Skin of body (tissue), 2 donors: ENCODE measurements around the gene SH3D19. TPM values are rescaled to one million over a fixed set of nuclear protein-coding genes. Genes with fewer than 3 reads are reported as not detected.
A peak's percentile ranks its signal among the peaks of the same experiment; 100 is the strongest.
"Not testable (repeated sequence)": the region's sequence is repeated elsewhere in the genome, so short reads cannot be mapped to it uniquely, and the experiment has no call there.

ENCODE experiments used
- DNase-seq: peaks from one replicate; lab custom pipeline; 2025; lab: John Stamatoyannopoulos, UW
- total RNA-seq: library from RNA; depleted of rRNA; stranded (reverse); fragments of >200 nt; gene quantifications from one replicate; pipeline ENCODE4 v1.2.3, GENCODE V29; 2014

The SH3D19 gene
- total RNA-seq, 1 donor from 2014 or later = 47.8 TPM

GRCh38 chr4:151284534-151285245 lies 40.7 kb downstream of the SH3D19 start:
- DNase-seq = no peak

GRCh38 chr4:151276787-151277562 lies 48.4 kb downstream of the SH3D19 start, which contains the start of gene PRSS48:
TSS of gene PRSS48 (plus strand) at chr4:151277161. CDS start at chr4:151277173, 12 bp downstream.
- no peak for DNase-seq

- not testable (repeated sequence) for DNase-seq
These were observed 56.5 kb downstream of the SH3D19 start for GRCh38 chr4:151268905-151269304.

- DNase-seq = no peak
These were observed 57.4 kb downstream of the SH3D19 start for GRCh38 chr4:151267822-151268535.

- DNase-seq = no peak
These were observed 58.3 kb downstream of the SH3D19 start for GRCh38 chr4:151267104-151267503.

GRCh38 chr4:151266497-151266896 lies 58.9 kb downstream of the SH3D19 start:
- DNase-seq = no peak

- no peak for DNase-seq
These were observed 62.0 kb downstream of the SH3D19 start for GRCh38 chr4:151263455-151263854.

GRCh38 chr4:151260526-151260925 lies 64.9 kb downstream of the SH3D19 start:
- no peak for DNase-seq

GRCh38 chr4:151259752-151260151 lies 65.7 kb downstream of the SH3D19 start:
- DNase-seq = no peak

- DNase-seq = no peak
These were observed 67.7 kb downstream of the SH3D19 start for GRCh38 chr4:151257704-151258103.

GRCh38 chr4:151256134-151256533 lies 69.3 kb downstream of the SH3D19 start:
- no peak for DNase-seq

GRCh38 chr4:151255680-151256079 lies 69.7 kb downstream of the SH3D19 start:
- not testable (repeated sequence) for DNase-seq

GRCh38 chr4:151255226-151255625 lies 70.2 kb downstream of the SH3D19 start:
- DNase-seq = not testable (repeated sequence)

GRCh38 chr4:151251603-151252304 lies 73.7 kb downstream of the SH3D19 start:
- no peak for DNase-seq

- no peak for DNase-seq
These were observed 74.7 kb downstream of the SH3D19 start for GRCh38 chr4:151250706-151251105.

GRCh38 chr4:151248519-151248918 lies 76.9 kb downstream of the SH3D19 start:
- DNase-seq = no peak

GRCh38 chr4:151247395-151247794 lies 78.0 kb downstream of the SH3D19 start:
- no peak for DNase-seq

- no peak for DNase-seq
These were observed 78.7 kb downstream of the SH3D19 start for GRCh38 chr4:151246742-151247141.

GRCh38 chr4:151242305-151242704 lies 83.1 kb downstream of the SH3D19 start:
- no peak for DNase-seq

- no peak for DNase-seq
These were observed 85.8 kb downstream of the SH3D19 start for GRCh38 chr4:151239608-151240007.

GRCh38 chr4:151238477-151238876 lies 86.9 kb downstream of the SH3D19 start:
- DNase-seq = peak; percentile 58
